A549 (cell line): ENCODE measurements around the gene KNCN. TPM values are rescaled to one million over a fixed set of nuclear protein-coding genes. Genes with fewer than 3 reads are reported as not detected.

Experiments used
- ATAC-seq, 2 experiments: fragments of 200-7000 bp in 1 of 2; fragments of >200 bp in 1 of 2; cut with Nextera tagmentation in 1 of 2; cut with Tn5 transposase in 1 of 2; 3 replicates each; pipeline versions ENCODE4 v1.8.0 to v1.9.1; 2018 to 2020; ENCODE audit warnings: mild to moderate bottlenecking in 1 of 2, moderate library complexity in 1 of 2
- CTCF ChIA-PET: fragments of 300-600 bp; sonication (Branson Sonifier 250); formaldehyde crosslinking; extraction: SDS; loops from one replicate; lab custom pipeline; 2021; ENCODE audit warnings: antibody characterized with exemption, inconsistent platforms; lab: Yijun Ruan, JAX
- POLR2A ChIA-PET: fragments of 350-600 bp; formaldehyde crosslinking; extraction: SDS; loops from one replicate; lab custom pipeline; 2021; ENCODE audit warnings: antibody characterized with exemption, inconsistent platforms; lab: Yijun Ruan, JAX
- DNase-seq, 2 experiments: peaks; one replicate each; pipeline versions ENCODE4 v3.0.0 to v3.0.0-alpha.2; 2011 to 2016; ENCODE audit warnings: low read depth in 1 of 2, low spot score in 1 of 2
- FAIRE-seq: peaks from 2 replicates; lab custom pipeline; 2011; peaks lifted over from hg19 to GRCh38; lab: Jason Lieb, UNC
- H3K27ac ChIP-seq, 2 experiments: fragments of >200 bp; sonication (Bioruptor Twin); formaldehyde crosslinking; 3 replicates each; pipeline ENCODE4 v1.5.1; 2016 to 2017
- H3K4me1 ChIP-seq: fragments of >200 bp; sonication (Bioruptor Twin); formaldehyde crosslinking; 3 replicates; pipeline ENCODE4 v1.6.1; 2016
- H3K4me2 ChIP-seq: fragments of >200 bp; sonication (Bioruptor Twin); formaldehyde crosslinking; 3 replicates; pipeline ENCODE4 v1.6.1; 2016
- H3K4me3 ChIP-seq: fragments of >200 bp; sonication (Bioruptor Twin); formaldehyde crosslinking; 3 replicates; pipeline ENCODE4 v1.5.1; 2016
- H3K9me3 ChIP-seq: fragments of >200 bp; sonication (Bioruptor Twin); formaldehyde crosslinking; 3 replicates; pipeline ENCODE4 v1.6.1; 2016
- ATOH8 ChIP-seq: fragments of 250-450 bp; sonication (Bioruptor Pico); IDR thresholded peaks from 2 replicates; pipeline ENCODE4 v1.5.0; 2020; ENCODE audit warnings: low read depth, mild to moderate bottlenecking, moderate library complexity
- CBX2 ChIP-seq: fragments of 200-600 bp; sonication (generic); IDR thresholded peaks from 2 replicates; pipeline ENCODE4 v1.6.1; 2016; ENCODE audit warnings: low read depth, mild to moderate bottlenecking, borderline replicate concordance
- CHD2 ChIP-seq: fragments of 150-350 bp; IDR thresholded peaks from 2 replicates; pipeline ENCODE4 v1.6.1; 2014; ENCODE audit warnings: low read length; ENCODE audit not compliant: partially characterized antibody
- CHD4 ChIP-seq: fragments of 200-600 bp; sonication (generic); IDR thresholded peaks from 2 replicates; pipeline ENCODE4 v1.6.1; 2016; ENCODE audit warnings: antibody characterized with exemption, mild to moderate bottlenecking, borderline replicate concordance
- CTCF ChIP-seq: fragments of >200 bp; sonication (Bioruptor Twin); formaldehyde crosslinking; IDR thresholded peaks from 3 replicates; pipeline ENCODE4 v1.5.1; 2016
- EHF ChIP-seq: fragments of 250-450 bp; sonication (Bioruptor Pico); IDR thresholded peaks from 2 replicates; pipeline ENCODE4 v1.5.0; 2020; ENCODE audit warnings: mild to moderate bottlenecking
- EP300 ChIP-seq, 2 experiments: fragments of >200 bp; sonication (Bioruptor Twin); formaldehyde crosslinking; IDR thresholded peaks; 2 replicates in 1 of 2; 3 replicates in 1 of 2; pipeline ENCODE4 v1.6.1; 2016 to 2017
- ESRRA ChIP-seq: fragments of 150-350 bp; IDR thresholded peaks from 2 replicates; pipeline ENCODE4 v1.6.1; 2014; ENCODE audit warnings: mild to moderate bottlenecking, low read length, borderline replicate concordance
- FOSB ChIP-seq: fragments of 250-450 bp; sonication (Bioruptor Pico); IDR thresholded peaks from 2 replicates; pipeline ENCODE4 v1.5.0; 2020; ENCODE audit warnings: mild to moderate bottlenecking, moderate library complexity
- FOSL2 ChIP-seq, 2 experiments: fragments of 450-650 bp in 1 of 2; fragments of >200 bp in 1 of 2; sonication (Bioruptor Twin) in 1 of 2; formaldehyde crosslinking; IDR thresholded peaks; 2 replicates each; pipeline versions ENCODE4 v1.5.0 to v1.6.1; 2016 to 2020; ENCODE audit warnings: mild to moderate bottlenecking in 1 of 2, moderate library complexity in 1 of 2
- HOXA7 ChIP-seq: fragments of 250-450 bp; sonication (Bioruptor Pico); IDR thresholded peaks from 2 replicates; pipeline ENCODE4 v1.5.0; 2020; ENCODE audit warnings: mild to moderate bottlenecking, moderate library complexity
- HOXB5 ChIP-seq: fragments of 250-450 bp; sonication (Bioruptor Pico); IDR thresholded peaks from 2 replicates; pipeline ENCODE4 v1.5.0; 2020; ENCODE audit warnings: mild to moderate bottlenecking, moderate library complexity
- JUN ChIP-seq, 2 experiments: fragments of >200 bp; sonication (Bioruptor Twin); formaldehyde crosslinking; IDR thresholded peaks; 2 replicates in 1 of 2; 3 replicates in 1 of 2; pipeline ENCODE4 v1.6.1; 2016 to 2017
- JUNB ChIP-seq: fragments of >200 bp; sonication (Bioruptor Twin); formaldehyde crosslinking; IDR thresholded peaks from 2 replicates; pipeline ENCODE4 v1.6.1; 2016
- KDM5A ChIP-seq: fragments of 200-600 bp; sonication (generic); IDR thresholded peaks from 2 replicates; pipeline ENCODE4 v1.6.1; 2016; ENCODE audit warnings: antibody characterized with exemption, mild to moderate bottlenecking
- MAFK ChIP-seq: fragments of 450-650 bp; IDR thresholded peaks from 2 replicates; pipeline ENCODE4 v1.6.1; 2014; ENCODE audit not compliant: partially characterized antibody
- NFE2L2 ChIP-seq: fragments of 150-350 bp; conservative IDR thresholded peaks from 2 replicates; pipeline ENCODE4 v1.6.1; 2014; ENCODE audit warnings: low read length
- RCOR1 ChIP-seq: fragments of 150-350 bp; IDR thresholded peaks from 2 replicates; pipeline ENCODE4 v1.6.1; 2014; ENCODE audit warnings: antibody characterized with exemption, low read length, low read depth
- WGBS: methylation state at CpG from one replicate; pipeline ENCODE4 v1.1.6; 2017; ENCODE audit errors: missing lambda C conversion rate; 5-methylcytosine and 5-hydroxymethylcytosine counted together
- polyA plus RNA-seq, 4 experiments: library from polyadenylated mRNA; depleted of rRNA in 3 of 4; stranded (reverse); fragments of >200 nt; fragmentation: RNase III in 1 of 4; extraction: RNeasy Plus Mini Kit Qiagen cat#74134 plus additional on column Dnase treatment in 1 of 4; gene quantifications; 2 replicates in 3 of 4; 3 replicates in 1 of 4; pipeline ENCODE4 v1.2.3, GENCODE V29; 2011 to 2017

KNCN gene
- polyA plus RNA-seq, 2 of the 4 experiments (the other 2 are of a cell fraction) = not detected

GRCh38 chr1:46543761-46544560, 7.5 kb downstream of the KNCN start:
- H3K4me2 ChIP-seq = no peak overlapping the region
- ATAC-seq (no peak), FAIRE-seq (no peak), DNase-seq (no peak)
- no peaks in the 10 kb centered on the region for H3K9me3 ChIP-seq
- H3K4me3 ChIP-seq = no peak overlapping the region
- peaks cover 3% of the 10 kb centered on the region; the same call in 1 of the 3 replicates for H3K4me1 ChIP-seq
- no peak overlapping the region for H3K27ac ChIP-seq
- 66% methylated on average over 25 of the region's 58 CpGs for WGBS
- POLR2A ChIA-PET = no interaction called here
- CTCF ChIA-PET = interaction anchor here (1.6 to 5.3 kb wide), 3 partner anchors 13 to 97 kb away, joined by 7 to 110 read pairs (median 7); a partner anchor contains a TSS
- no peak for TF ChIP-seq RCOR1

- no peak overlapping the region for H3K4me3 ChIP-seq
- peaks cover 3% of the 10 kb centered on the region; the same call in 1 of the 3 replicates for H3K4me1 ChIP-seq
- H3K9me3 ChIP-seq = no peaks in the 10 kb centered on the region
- ATAC-seq = no peak
- H3K27ac ChIP-seq = no peak overlapping the region
- no peak for FAIRE-seq
- TF ChIP-seq CBX2 (no peak), EHF (CRISPR knock-in tag) (no peak), CHD4 (no peak), ATOH8 (CRISPR knock-in tag) (no peak), MAFK (no peak), JUNB (no peak), FOSL2 (IDR thresholded peaks at IDR 0.05) (no peak), FOSL2 (CRISPR knock-in tag; IDR thresholded peaks at IDR 0.05) (no peak), JUN (IDR thresholded peaks at IDR 0.05) (no peak), ESRRA (no peak), HOXB5 (CRISPR knock-in tag) (no peak), EP300 (IDR thresholded peaks at IDR 0.05) (no peak), KDM5A (no peak), FOSB (CRISPR knock-in tag) (no peak), NFE2L2 (no peak), CHD2 (no peak), CTCF (no peak)
- no peak for DNase-seq
- CTCF ChIA-PET = interaction anchor here (1.5 to 7.1 kb wide), 3 partner anchors 15 to 96 kb away, joined by 6 to 61 read pairs (median 7); no protein-coding TSS in a partner anchor
- POLR2A ChIA-PET = no interaction called here
- no peak overlapping the region for H3K4me2 ChIP-seq
- WGBS = 64% methylated on average over 7 of the region's 7 CpGs
These were observed 8.1 kb downstream of the KNCN start for GRCh38 chr1:46543382-46543760.

GRCh38 chr1:46539972-46540371, 11.5 kb downstream of the KNCN start:
- Histone ChIP-seq H3K27ac (0 out of 6 replicates have a peak overlapping the region, but pooled peaks of 1 of the 2 experiments have one; percentile 52), H3K4me1 (peaks cover 3% of the 10 kb centered on the region; the same call in 1 of the 3 replicates), H3K9me3 (no peaks in the 10 kb centered on the region), H3K4me3 (no peak overlapping the region)
- CTCF ChIA-PET = interaction anchor here (1.2 to 7.1 kb wide), 8 partner anchors 8 to 185 kb away, joined by 3 to 61 read pairs (median 10); no protein-coding TSS in a partner anchor
- WGBS = 63% methylated on average over 9 of the region's 9 CpGs
- peak; percentile 74 for ATAC-seq
- FAIRE-seq = no peak
- no peak for TF ChIP-seq HOXA7 (CRISPR knock-in tag)
- TF ChIP-seq, all 56 proteins: peak for 0
- POLR2A ChIA-PET = no interaction called here
- peak in 1 of 2 experiments; percentile 27 for DNase-seq
- H3K4me2 ChIP-seq = no peak overlapping the region
